ENCODE measurements around the gene LPCAT1. TPM values are rescaled to one million over a fixed set of nuclear protein-coding genes. Genes with fewer than 3 reads are reported as not detected.

The LPCAT1 gene
- total RNA-seq, 1 experiment from 2014 or later: 59.8 TPM

DNA sequence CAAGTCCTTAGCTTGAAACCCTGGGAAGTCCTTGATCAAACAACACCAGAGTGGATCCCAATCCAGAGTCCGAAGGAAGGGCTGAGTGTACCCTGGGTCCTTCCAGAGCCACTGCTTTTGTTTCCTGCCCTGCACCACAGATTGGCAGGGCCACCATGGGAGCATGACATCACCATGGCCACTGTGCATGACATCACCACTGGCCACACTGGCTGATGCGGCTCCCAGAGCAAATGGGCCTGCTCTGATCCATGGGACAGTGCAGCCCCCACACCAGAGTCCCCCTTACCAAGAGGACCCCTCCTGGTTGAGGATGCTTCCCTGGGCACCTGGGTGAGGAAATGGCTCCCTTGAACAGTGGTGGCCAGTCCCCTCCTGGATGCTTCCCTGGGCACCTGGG, 88.4 kb downstream of the LPCAT1 start:
- H3K36me3 ChIP-seq (ENCODE audit: control insufficient read depth, insufficient read depth, low read length): no peaks in the 10 kb centered on the region
- CTCF ChIA-PET: no interaction called here
- POLR2A ChIA-PET: no interaction called here
- no peak for ATAC-seq
- TF ChIP-seq REST (IDR thresholded peaks at IDR 0.05; ENCODE audit: insufficient read depth in 1 of 2, low read depth in 2 of 2, low read length in 1 of 2): no peak
- TF ChIP-seq, protein P1, sequence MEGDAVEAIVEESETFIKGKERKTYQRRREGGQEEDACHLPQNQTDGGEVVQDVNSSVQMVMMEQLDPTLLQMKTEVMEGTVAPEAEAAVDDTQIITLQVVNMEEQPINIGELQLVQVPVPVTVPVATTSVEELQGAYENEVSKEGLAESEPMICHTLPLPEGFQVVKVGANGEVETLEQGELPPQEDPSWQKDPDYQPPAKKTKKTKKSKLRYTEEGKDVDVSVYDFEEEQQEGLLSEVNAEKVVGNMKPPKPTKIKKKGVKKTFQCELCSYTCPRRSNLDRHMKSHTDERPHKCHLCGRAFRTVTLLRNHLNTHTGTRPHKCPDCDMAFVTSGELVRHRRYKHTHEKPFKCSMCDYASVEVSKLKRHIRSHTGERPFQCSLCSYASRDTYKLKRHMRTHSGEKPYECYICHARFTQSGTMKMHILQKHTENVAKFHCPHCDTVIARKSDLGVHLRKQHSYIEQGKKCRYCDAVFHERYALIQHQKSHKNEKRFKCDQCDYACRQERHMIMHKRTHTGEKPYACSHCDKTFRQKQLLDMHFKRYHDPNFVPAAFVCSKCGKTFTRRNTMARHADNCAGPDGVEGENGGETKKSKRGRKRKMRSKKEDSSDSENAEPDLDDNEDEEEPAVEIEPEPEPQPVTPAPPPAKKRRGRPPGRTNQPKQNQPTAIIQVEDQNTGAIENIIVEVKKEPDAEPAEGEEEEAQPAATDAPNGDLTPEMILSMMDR (IDR thresholded peaks at IDR 0.05): no peak
- no peak for TF ChIP-seq TCF7L2 (IDR thresholded peaks at IDR 0.05; ENCODE audit: low read depth, low read length)
- no peak for TF ChIP-seq SIN3A (IDR thresholded peaks at IDR 0.05; ENCODE audit: borderline replicate concordance, insufficient read depth, low read depth, low read length)
- TF ChIP-seq POLR2AphosphoS5 (IDR thresholded peaks at IDR 0.05; ENCODE audit: low read depth, low read length): no peak
- H3K27ac ChIP-seq (ENCODE audit: low read length): no peak overlapping the region
- H3K4me1 ChIP-seq (ENCODE audit: control insufficient read depth, insufficient read depth, low read length): peaks cover 6% of the 10 kb centered on the region; the same call in 1 of the 2 replicates
- no peaks in the 10 kb centered on the region for H3K9me3 ChIP-seq (ENCODE audit: control insufficient read depth, insufficient read depth, low read depth, low read length)
- no TSS peak for BruUV-seq (replicated peaks)
- in situ Hi-C loops (cut with HindIII; ENCODE audit: low pct_unique_long_range_greater_than_20kb, low sequenced_read_pairs): no loop called here
- no peaks in the 10 kb centered on the region; the same call in 1 of the 2 replicates for H3K27me3 ChIP-seq (ENCODE audit: control insufficient read depth, insufficient read depth, low read length)
- no peak for DNase-seq (ENCODE audit: low read depth, low spot score)
- H3K4me3 ChIP-seq (ENCODE audit: low read depth in 2 of 2, low read length in 2 of 2): no peak overlapping the region
- intact Hi-C loops (cut with micrococcal nuclease; ENCODE audit: unreplicated experiment): no loop called here

DNA sequence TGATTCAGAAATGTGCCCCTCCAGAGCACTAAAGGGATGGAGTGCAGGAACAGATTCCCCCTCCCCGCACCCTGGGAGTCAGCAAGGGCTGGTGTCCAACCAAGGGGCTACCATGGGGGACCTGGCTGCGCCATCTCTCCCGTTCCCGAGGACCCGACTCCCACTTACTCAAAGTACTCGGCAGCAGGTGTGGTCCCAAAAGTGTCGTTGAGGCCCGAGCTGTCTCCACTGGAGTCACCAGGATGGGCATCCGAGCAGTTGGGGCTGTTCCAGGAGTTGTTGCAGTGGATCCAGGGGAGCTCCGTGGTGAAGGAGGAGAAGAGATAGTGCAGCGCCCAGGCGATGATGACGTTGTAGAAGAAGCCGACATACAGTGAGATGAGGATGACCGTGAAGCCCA, 91.5 kb downstream of the LPCAT1 start:
- H3K36me3 ChIP-seq (ENCODE audit: control insufficient read depth, insufficient read depth, low read length): no peaks in the 10 kb centered on the region
- H3K9me3 ChIP-seq (ENCODE audit: control insufficient read depth, insufficient read depth, low read depth, low read length): peaks cover 12% of the 10 kb centered on the region; the same call in 1 of the 2 replicates
- H3K27ac ChIP-seq (ENCODE audit: low read length): no peak overlapping the region
- CTCF ChIA-PET: no interaction called here
- POLR2A ChIA-PET: no interaction called here
- in situ Hi-C loops (cut with HindIII; ENCODE audit: low pct_unique_long_range_greater_than_20kb, low sequenced_read_pairs) (no loop called here), intact Hi-C loops (cut with micrococcal nuclease; ENCODE audit: unreplicated experiment) (no loop called here)
- no peak overlapping the region for H3K4me3 ChIP-seq (ENCODE audit: low read depth in 2 of 2, low read length in 2 of 2)
- no TSS peak for BruUV-seq (replicated peaks)
- ATAC-seq (no peak), DNase-seq (ENCODE audit: low read depth, low spot score) (no peak)
- no peak for TF ChIP-seq REST (IDR thresholded peaks at IDR 0.05; ENCODE audit: insufficient read depth in 1 of 2, low read depth in 2 of 2, low read length in 1 of 2)
- TF ChIP-seq, protein P1 (IDR thresholded peaks at IDR 0.05): no peak
- TF ChIP-seq POLR2AphosphoS5 (IDR thresholded peaks at IDR 0.05; ENCODE audit: low read depth, low read length): no peak
- TF ChIP-seq TCF7L2 (IDR thresholded peaks at IDR 0.05; ENCODE audit: low read depth, low read length): no peak
- TF ChIP-seq SIN3A (IDR thresholded peaks at IDR 0.05; ENCODE audit: borderline replicate concordance, insufficient read depth, low read depth, low read length): no peak
- no peaks in the 10 kb centered on the region for H3K27me3 ChIP-seq (ENCODE audit: control insufficient read depth, insufficient read depth, low read length)
- H3K4me1 ChIP-seq (ENCODE audit: control insufficient read depth, insufficient read depth, low read length): peaks cover 2% of the 10 kb centered on the region; the same call in 1 of the 2 replicates

Data from Panc1 (cell line).